Neuronal stem cell (in vitro differentiated cells): ENCODE results near the gene RASSF5.

Experiments
- DNase-seq: peaks from one replicate; pipeline ENCODE4 v3.0.0-alpha.2; 2013; ENCODE audit warnings: low spot score
- H2AFZ ChIP-seq: one replicate; pipeline ENCODE4 v1.6.1; 2013; ENCODE audit warnings: mild to moderate bottlenecking, low read length, inconsistent platforms
- H2AK5ac ChIP-seq: 2 replicates; pipeline ENCODE4 v1.6.1; 2013; ENCODE audit warnings: low read depth, mild to moderate bottlenecking, inconsistent platforms, low read length, moderate library complexity, mixed read lengths
- H2BK120ac ChIP-seq: 2 replicates; pipeline ENCODE4 v1.6.1; 2013; ENCODE audit warnings: low read depth, mild to moderate bottlenecking, inconsistent platforms, low read length, moderate library complexity, mixed read lengths
- H2BK12ac ChIP-seq: one replicate; pipeline ENCODE4 v1.6.1; 2013; ENCODE audit warnings: low read length, inconsistent platforms
- H2BK15ac ChIP-seq: 2 replicates; pipeline ENCODE4 v1.6.1; 2013; ENCODE audit warnings: mild to moderate bottlenecking, low read length, inconsistent platforms, mixed read lengths
- H2BK5ac ChIP-seq: one replicate; pipeline ENCODE4 v1.6.1; 2013; ENCODE audit warnings: inconsistent platforms, mild to moderate bottlenecking, low read length, moderate library complexity
- H3K14ac ChIP-seq: one replicate; pipeline ENCODE4 v1.6.1; 2013; ENCODE audit warnings: low read length, inconsistent platforms
- H3K18ac ChIP-seq: 2 replicates; pipeline ENCODE4 v1.6.1; 2013; ENCODE audit warnings: low read length, inconsistent platforms
- H3K23ac ChIP-seq: 2 replicates; pipeline ENCODE4 v1.6.1; 2013; ENCODE audit warnings: low read depth, mild to moderate bottlenecking, mixed read lengths, low read length, inconsistent platforms; ENCODE audit not compliant: poor library complexity
- H3K27ac ChIP-seq: replicated peaks from 3 replicates; pipeline ENCODE4 v1.5.1; 2013; ENCODE audit warnings: low read length, inconsistent platforms
- H3K27me3 ChIP-seq, 3 experiments: 2 replicates each; pipeline ENCODE4 v1.6.1; 2013; ENCODE audit warnings: low read length in 3 of 3, mild to moderate bottlenecking in 2 of 3, inconsistent platforms in 1 of 3, low read depth in 1 of 3, mixed read lengths in 1 of 3, moderate library complexity in 1 of 3; ENCODE audit not compliant: control insufficient read depth in 3 of 3, insufficient read depth in 3 of 3
- H3K36me3 ChIP-seq, 2 donors: replicated peaks in 1 of 2; 2 replicates each; pipeline ENCODE4 v1.6.1; 2013; ENCODE audit warnings: low read length in 2 of 2; ENCODE audit not compliant: control insufficient read depth in 2 of 2, insufficient read depth in 2 of 2
- H3K4ac ChIP-seq: 2 replicates; pipeline ENCODE4 v1.6.1; 2013; ENCODE audit warnings: inconsistent platforms, mild to moderate bottlenecking, low read length, moderate library complexity
- H3K4me1 ChIP-seq, 2 donors: 1 replicate in 1 of 2; 2 replicates in 1 of 2; pipeline ENCODE4 v1.6.1; 2013; ENCODE audit warnings: low read length in 2 of 2, low read depth in 1 of 2; ENCODE audit not compliant: control insufficient read depth in 2 of 2, insufficient read depth in 1 of 2
- H3K4me2 ChIP-seq: one replicate; pipeline ENCODE4 v1.6.1; 2013; ENCODE audit warnings: mild to moderate bottlenecking, low read length, inconsistent platforms; ENCODE audit not compliant: insufficient read depth, poor library complexity, severe bottlenecking
- H3K4me3 ChIP-seq, 2 donors: 2 replicates each; pipeline ENCODE4 v1.5.1; 2013; ENCODE audit warnings: low read length in 2 of 2, mild to moderate bottlenecking in 2 of 2, inconsistent platforms in 1 of 2, moderate library complexity in 1 of 2
- H3K79me1 ChIP-seq: one replicate; pipeline ENCODE4 v1.6.1; 2013; ENCODE audit warnings: low read depth, mild to moderate bottlenecking, inconsistent platforms, low read length, moderate library complexity
- H3K9ac ChIP-seq: one replicate; pipeline ENCODE4 v1.6.1; 2013; ENCODE audit warnings: mild to moderate bottlenecking, low read depth, low read length, inconsistent platforms; ENCODE audit not compliant: poor library complexity
- H3K9me3 ChIP-seq, 2 donors: replicated peaks in 1 of 2; 2 replicates each; pipeline versions ENCODE3 to v1.6.1; 2013; ENCODE audit warnings: low read length in 2 of 2, mild to moderate bottlenecking in 2 of 2, inconsistent platforms in 1 of 2, low read depth in 1 of 2, mixed read lengths in 1 of 2, moderate library complexity in 1 of 2; ENCODE audit not compliant: control insufficient read depth in 2 of 2, insufficient read depth in 1 of 2
- H4K8ac ChIP-seq: one replicate; pipeline ENCODE4 v1.6.1; 2013; ENCODE audit warnings: low read depth, mild to moderate bottlenecking, inconsistent platforms, low read length, moderate library complexity
- H4K91ac ChIP-seq: one replicate; pipeline ENCODE4 v1.6.1; 2013; ENCODE audit warnings: low read length, low read depth, mild to moderate bottlenecking, inconsistent platforms; ENCODE audit not compliant: poor library complexity
- WGBS, 2 donors: extraction: QIAGEN DNeasy Blood & Tissue Kit; methylation state at CpG; one replicate each; pipeline ENCODE4 v1.1.7; 2013; ENCODE audit warnings: missing lambda C conversion rate in 2 of 2, mixed read lengths in 1 of 2; ENCODE audit not compliant: insufficient read length in 2 of 2, insufficient replicate concordance in 1 of 2; ENCODE audit errors: extremely low coverage in 2 of 2; 5-methylcytosine and 5-hydroxymethylcytosine counted together

The RASSF5 gene

GRCh38 chr1:206501881-206502280 is 5.5 kb upstream of the RASSF5 start:
- Histone ChIP-seq H3K27ac (no peak overlapping the region), H2AK5ac (no peak overlapping the region), H3K36me3 (no peaks in the 10 kb centered on the region), H3K9me3 (no peaks in the 10 kb centered on the region), H4K8ac (no peak overlapping the region), H3K79me1 (no peaks in the 10 kb centered on the region), H3K23ac (no peak overlapping the region), H3K9ac (no peak overlapping the region), H3K14ac (no peak overlapping the region), H4K91ac (no peak overlapping the region), H3K4me1 (peaks cover 2 to 4% of the 10 kb centered on the region in 2 donors), H3K4me2 (no peak overlapping the region), H3K18ac (no peak overlapping the region), H3K4me3 (no peak overlapping the region), H3K4ac (no peak overlapping the region), H2AFZ (no peak overlapping the region), H2BK12ac (no peak overlapping the region), H2BK120ac (no peak overlapping the region), H2BK15ac (no peak overlapping the region), H3K27me3 (peaks cover 2 to 49% (median 17%) of the 10 kb centered on the region in 3 experiments), H2BK5ac (no peak overlapping the region)
- WGBS, 2 donors, result no CpG with 5 or more reads among the region's 5 CpGs
- DNase-seq, result no peak

- Histone ChIP-seq H2BK5ac (no peak overlapping the region), H3K4me3 (no peak overlapping the region), H4K8ac (no peak overlapping the region), H3K4me1 (peaks cover 2 to 4% of the 10 kb centered on the region in 2 donors), H3K9me3 (no peaks in the 10 kb centered on the region), H4K91ac (no peak overlapping the region), H2BK120ac (no peak overlapping the region), H3K14ac (no peak overlapping the region), H3K79me1 (no peaks in the 10 kb centered on the region), H3K4ac (no peak overlapping the region), H2BK15ac (no peak overlapping the region), H3K9ac (no peak overlapping the region), H3K4me2 (no peak overlapping the region), H3K23ac (no peak overlapping the region), H2AK5ac (no peak overlapping the region), H2AFZ (no peak overlapping the region), H3K27me3 (peaks cover 5 to 55% (median 23%) of the 10 kb centered on the region in 3 experiments), H3K18ac (no peak overlapping the region), H2BK12ac (no peak overlapping the region), H3K36me3 (no peaks in the 10 kb centered on the region), H3K27ac (no peak overlapping the region)
- no CpG with 5 or more reads among the region's 2 CpGs for WGBS, 2 donors
- DNase-seq, result no peak
These were observed 4.9 kb upstream of the RASSF5 start for GRCh38 chr1:206502403-206502802.

- H3K4me2 ChIP-seq, result no peak overlapping the region
- no CpG with 5 or more reads among the region's 1 CpG for WGBS, 2 donors
- no peak overlapping the region for H4K8ac ChIP-seq
These were observed 4.5 kb upstream of the RASSF5 start for GRCh38 chr1:206502812-206503211.

GRCh38 chr1:206503591-206504362 is 3.6 kb upstream of the RASSF5 start:
- Histone ChIP-seq H3K4me2 (no peak overlapping the region), H2AK5ac (no peak overlapping the region), H3K36me3 (no peaks in the 10 kb centered on the region), H3K4ac (no peak overlapping the region), H3K4me3 (no peak overlapping the region), H3K79me1 (no peaks in the 10 kb centered on the region), H4K91ac (no peak overlapping the region), H3K18ac (no peak overlapping the region), H2BK120ac (no peak overlapping the region), H2BK12ac (no peak overlapping the region), H3K27ac (no peak overlapping the region), H3K9me3 (no peaks in the 10 kb centered on the region), H2BK15ac (no peak overlapping the region), H3K9ac (no peak overlapping the region), H2AFZ (no peak overlapping the region), H3K23ac (no peak overlapping the region), H3K14ac (no peak overlapping the region), H2BK5ac (no peak overlapping the region), H3K4me1 (peaks cover 2 to 4% of the 10 kb centered on the region in 2 donors), H3K27me3 (peaks cover 11 to 68% (median 36%) of the 10 kb centered on the region in 3 experiments), H4K8ac (no peak overlapping the region)
- WGBS, 2 donors, result no CpG with 5 or more reads among the region's 8 CpGs
- DNase-seq, result no peak

More at GRCh38 chr1:206502812-206503211, 4.5 kb upstream of the RASSF5 start:
- H2AFZ ChIP-seq, result no peak overlapping the region
- no peaks in the 10 kb centered on the region for H3K9me3 ChIP-seq
- H3K36me3 ChIP-seq, result no peaks in the 10 kb centered on the region
- H2AK5ac ChIP-seq, result no peak overlapping the region
- peaks cover 2 to 4% of the 10 kb centered on the region in 2 donors for H3K4me1 ChIP-seq
- H3K27me3 ChIP-seq, result peaks cover 6 to 59% (median 27%) of the 10 kb centered on the region in 3 experiments
- H3K14ac ChIP-seq, result no peak overlapping the region
- no peak overlapping the region for H2BK12ac ChIP-seq
- no peak overlapping the region for H4K91ac ChIP-seq
- DNase-seq, result no peak
- no peak overlapping the region for H3K27ac ChIP-seq
- no peak overlapping the region for H3K18ac ChIP-seq
- H2BK120ac ChIP-seq, result no peak overlapping the region
- no peak overlapping the region for H2BK15ac ChIP-seq
- H2BK5ac ChIP-seq, result no peak overlapping the region
- no peak overlapping the region for H3K23ac ChIP-seq
- H3K9ac ChIP-seq, result no peak overlapping the region
- H3K4ac ChIP-seq, result no peak overlapping the region
- H3K79me1 ChIP-seq, result no peaks in the 10 kb centered on the region
- H3K4me3 ChIP-seq, result no peak overlapping the region
